IMR-90 (cell line): ENCODE measurements around the gene DIP2C. TPM values are rescaled to one million over a fixed set of nuclear protein-coding genes. Genes with fewer than 3 reads are reported as not detected.

Experiments used
- ATAC-seq: fragments of 200-7000 bp; cut with Tn5 transposase; 2 replicates; pipeline ENCODE4 v1.9.1; 2020; ENCODE audit warnings: low read depth, mild to moderate bottlenecking, moderate library complexity
- BruUV-seq: library from RNA; stranded (reverse); fragments of 400-500 nt; replicated peaks from 2 replicates; lab custom pipeline; 2021; lab: Mats Ljungman, UMichigan
- CTCF ChIA-PET: fragments of 300-600 bp; formaldehyde crosslinking; extraction: SDS; loops from one replicate; lab custom pipeline; 2021; ENCODE audit warnings: antibody characterized with exemption; lab: Yijun Ruan, JAX
- POLR2A ChIA-PET: fragments of 300-600 bp; sonication (Branson Sonifier 250); formaldehyde crosslinking; loops from one replicate; lab custom pipeline; 2022; ENCODE audit warnings: antibody characterized with exemption; ENCODE audit not compliant: unreplicated experiment; lab: Charles Lee
- DNase-seq: peaks from one replicate; pipeline ENCODE4 v3.0.0; 2013
- H2AFZ ChIP-seq: replicated peaks from 2 replicates; pipeline ENCODE3; 2013; ENCODE audit warnings: low read length, mild to moderate bottlenecking; ENCODE audit not compliant: poor library complexity
- H2AK5ac ChIP-seq: 2 replicates; pipeline ENCODE4 v1.6.1; 2013; ENCODE audit warnings: low read depth, low read length, inconsistent platforms
- H2AK9ac ChIP-seq: replicated peaks from 2 replicates; pipeline ENCODE3; 2013; ENCODE audit warnings: mild to moderate bottlenecking, low read depth, low read length, moderate library complexity; ENCODE audit not compliant: poor library complexity
- H2BK120ac ChIP-seq: 2 replicates; pipeline ENCODE4 v1.6.1; 2013; ENCODE audit warnings: low read depth, low read length, inconsistent platforms
- H2BK15ac ChIP-seq: 3 replicates; pipeline ENCODE4 v1.6.1; 2013; ENCODE audit warnings: low read depth, low read length, inconsistent platforms
- H2BK20ac ChIP-seq: 2 replicates; pipeline ENCODE4 v1.6.1; 2013; ENCODE audit warnings: low read depth, mild to moderate bottlenecking, inconsistent platforms, low read length, moderate library complexity
- H2BK5ac ChIP-seq: 2 replicates; pipeline ENCODE4 v1.6.1; 2013; ENCODE audit warnings: mild to moderate bottlenecking, low read depth, low read length, inconsistent platforms; ENCODE audit not compliant: poor library complexity, severe bottlenecking
- H3K14ac ChIP-seq: replicated peaks from 2 replicates; pipeline ENCODE4 v1.6.1; 2013; ENCODE audit warnings: low read depth, low read length, inconsistent platforms
- H3K18ac ChIP-seq: 2 replicates; pipeline ENCODE4 v1.6.1; 2013; ENCODE audit warnings: low read depth, low read length, control low read depth
- H3K23ac ChIP-seq: 2 replicates; pipeline ENCODE4 v1.6.1; 2013; ENCODE audit warnings: low read depth, low read length, inconsistent platforms
- H3K27ac ChIP-seq: 2 replicates; pipeline ENCODE4 v1.5.1; 2013; ENCODE audit warnings: mild to moderate bottlenecking, control low read depth, low read length; ENCODE audit not compliant: insufficient read depth
- H3K27me3 ChIP-seq: 2 replicates; pipeline ENCODE4 v1.6.1; 2013; ENCODE audit warnings: low read length; ENCODE audit not compliant: control insufficient read depth, insufficient read depth
- H3K36me3 ChIP-seq: 2 replicates; pipeline ENCODE4 v1.6.1; 2013; ENCODE audit warnings: low read length, mixed read lengths; ENCODE audit not compliant: control insufficient read depth, insufficient read depth
- H3K4ac ChIP-seq: 2 replicates; pipeline ENCODE4 v1.6.1; 2013; ENCODE audit warnings: low read depth, low read length, inconsistent platforms
- H3K4me1 ChIP-seq: 2 replicates; pipeline ENCODE4 v1.6.1; 2013; ENCODE audit warnings: low read length, mixed read lengths; ENCODE audit not compliant: control insufficient read depth, insufficient read depth
- H3K4me2 ChIP-seq: 2 replicates; pipeline ENCODE4 v1.6.1; 2013; ENCODE audit warnings: low read depth, mild to moderate bottlenecking, control low read depth, low read length, moderate library complexity
- H3K4me3 ChIP-seq: 2 replicates; pipeline ENCODE4 v1.5.1; 2013; ENCODE audit warnings: low read depth, mild to moderate bottlenecking, control low read depth, low read length, moderate library complexity; ENCODE audit not compliant: insufficient read depth
- H3K56ac ChIP-seq: 2 replicates; pipeline ENCODE4 v1.6.1; 2013; ENCODE audit warnings: low read length, inconsistent platforms; ENCODE audit not compliant: insufficient read depth; ENCODE audit errors: extremely low read depth
- H3K79me1 ChIP-seq, 2 experiments: 2 replicates each; pipeline ENCODE4 v1.6.1; 2013; ENCODE audit warnings: low read length in 2 of 2, inconsistent platforms in 1 of 2, low read depth in 1 of 2
- H3K9ac ChIP-seq: 2 replicates; pipeline ENCODE4 v1.6.1; 2013; ENCODE audit warnings: low read depth, low read length, control low read depth
- H3K9me1 ChIP-seq: 2 replicates; pipeline ENCODE4 v1.6.1; 2013; ENCODE audit warnings: low read length, inconsistent platforms; ENCODE audit not compliant: insufficient read depth
- H3K9me3 ChIP-seq: 2 replicates; pipeline ENCODE4 v1.6.1; 2013; ENCODE audit warnings: low read length; ENCODE audit not compliant: control insufficient read depth, insufficient read depth
- H4K20me1 ChIP-seq: 2 replicates; pipeline ENCODE4 v1.6.1; 2013; ENCODE audit warnings: low read length, inconsistent platforms; ENCODE audit not compliant: insufficient read depth
- H4K5ac ChIP-seq: 2 replicates; pipeline ENCODE4 v1.6.1; 2013; ENCODE audit warnings: mild to moderate bottlenecking, low read depth, low read length, control low read depth
- H4K8ac ChIP-seq, 2 experiments: 2 replicates each; pipeline ENCODE4 v1.6.1; 2013; ENCODE audit warnings: low read depth in 2 of 2, low read length in 2 of 2, control low read depth in 1 of 2, inconsistent platforms in 1 of 2
- H4K91ac ChIP-seq: 2 replicates; pipeline ENCODE4 v1.6.1; 2013; ENCODE audit warnings: low read depth, low read length, inconsistent platforms; ENCODE audit not compliant: insufficient read depth
- BHLHE40 ChIP-seq: fragments of 150-350 bp; IDR thresholded peaks from 2 replicates; pipeline ENCODE4 v1.6.1; 2016; ENCODE audit warnings: mild to moderate bottlenecking, low read depth, low read length
- CEBPB ChIP-seq: IDR thresholded peaks from 2 replicates; pipeline ENCODE4 v1.6.1; 2012; ENCODE audit warnings: low read depth, low read length, improper control_type of control experiment
- CTCF ChIP-seq: conservative IDR thresholded peaks from 2 replicates; pipeline ENCODE4 v1.5.1; 2012; ENCODE audit warnings: mild to moderate bottlenecking, low read depth, low read length, improper control_type of control experiment
- ELK1 ChIP-seq: fragments of 150-350 bp; IDR thresholded peaks from 2 replicates; pipeline ENCODE4 v1.6.1; 2016; ENCODE audit warnings: low read depth, mild to moderate bottlenecking, low read length, moderate library complexity, borderline replicate concordance
- MAFK ChIP-seq: IDR thresholded peaks from 2 replicates; pipeline ENCODE4 v1.6.1; 2012; ENCODE audit warnings: low read depth, low read length, improper control_type of control experiment
- MAZ ChIP-seq: IDR thresholded peaks from 2 replicates; pipeline ENCODE4 v1.6.1; 2012; ENCODE audit warnings: low read depth, mild to moderate bottlenecking, low read length, improper control_type of control experiment, moderate library complexity, borderline replicate concordance
- MXI1 ChIP-seq: IDR thresholded peaks from 2 replicates; pipeline ENCODE4 v1.6.1; 2012; ENCODE audit warnings: low read depth, mild to moderate bottlenecking, low read length, moderate library complexity, borderline replicate concordance
- POLR2A ChIP-seq: IDR thresholded peaks from 2 replicates; pipeline ENCODE4 v1.6.1; 2012; ENCODE audit warnings: mild to moderate bottlenecking, low read depth, low read length
- RAD21 ChIP-seq: IDR thresholded peaks from 2 replicates; pipeline ENCODE4 v1.6.1; 2012; ENCODE audit warnings: low read length, improper control_type of control experiment
- RFX5 ChIP-seq: IDR thresholded peaks from 2 replicates; pipeline ENCODE4 v1.8.0; 2012; ENCODE audit warnings: low read depth, mild to moderate bottlenecking, low read length, moderate library complexity
- SMC3 ChIP-seq: fragments of 150-350 bp; IDR thresholded peaks from 2 replicates; pipeline ENCODE4 v1.6.1; 2016; ENCODE audit warnings: low read depth, mild to moderate bottlenecking, antibody characterized with exemption, low read length, moderate library complexity
- USF2 ChIP-seq: fragments of 150-350 bp; IDR thresholded peaks from 2 replicates; pipeline ENCODE4 v1.6.1; 2017; ENCODE audit warnings: mild to moderate bottlenecking, antibody characterized with exemption, low read length, low read depth
- WGBS, 2 experiments: methylation state at CpG; one replicate each; pipeline versions ENCODE4 v1.1.5 to v1.1.7; 2013; ENCODE audit warnings: missing lambda C conversion rate in 2 of 2; ENCODE audit not compliant: insufficient read length in 1 of 2; ENCODE audit errors: extremely low coverage in 2 of 2; 5-methylcytosine and 5-hydroxymethylcytosine counted together
- dilution Hi-C: fragments of 300-500 bp; cut with HindIII; formaldehyde crosslinking; loops from one replicate; pipeline ENCODE4 v1.14.3; 2018; ENCODE audit warnings: low sequenced_read_pairs; ENCODE audit not compliant: unreplicated experiment
- in situ Hi-C: fragments of 300-500 bp; cut with MboI; formaldehyde crosslinking; loops from 3 replicates; pipeline ENCODE4 v1.14.3; 2019; ENCODE audit warnings: low sequenced_read_pairs, inconsistent platforms, mixed read lengths
- intact Hi-C: fragments of 100-400 bp; cut with micrococcal nuclease; formaldehyde crosslinking; loops from 2 replicates; pipeline ENCODE4 v1.10.0; 2022
- polyA plus RNA-seq, 3 experiments: library from polyadenylated mRNA; depleted of rRNA; stranded (reverse); fragments of >200 nt; gene quantifications; 2 replicates each; pipeline ENCODE4 v1.2.3, GENCODE V29; 2012; ENCODE audit warnings: low replicate concordance in 1 of 3
- total RNA-seq: library from RNA; depleted of rRNA; stranded (reverse); fragments of >200 nt; gene quantifications from 2 replicates; pipeline ENCODE4 v1.2.3, GENCODE V29; 2012

Gene DIP2C
- total and polyA plus RNA-seq, 2 of the 4 experiments (the other 2 are of a cell fraction) = 8.6 to 17.3 TPM

GRCh38 chr10:679556-679955, 9.9 kb downstream of the DIP2C start:
- DNase-seq = no peak

More at GRCh38 chr10:679556-679955, 9.9 kb downstream of the DIP2C start:
- dilution Hi-C loops (no loop called here), intact Hi-C loops (no loop called here), in situ Hi-C loops (loop anchor here (25.0 kb wide), 1 partner anchor 167 kb away; no protein-coding TSS in a partner anchor)
- ChIA-PET POLR2A (no interaction called here), CTCF (no interaction called here)
- H3K27me3 ChIP-seq = no peaks in the 10 kb centered on the region
- no peak overlapping the region for H3K4ac ChIP-seq
- peaks cover 28% of the 10 kb centered on the region for H3K9me1 ChIP-seq
- no peak overlapping the region for H3K27ac ChIP-seq
- no peak for ATAC-seq
- H2AFZ ChIP-seq = no peak overlapping the region
- no peak overlapping the region for H2AK9ac ChIP-seq
- no peak overlapping the region for H3K56ac ChIP-seq
- H3K9ac ChIP-seq = no peak overlapping the region
- no peak overlapping the region for H2BK5ac ChIP-seq
- no peak overlapping the region for H4K8ac ChIP-seq
- peaks cover 23 to 74% of the 10 kb centered on the region in 2 experiments for H3K79me1 ChIP-seq
- no peak overlapping the region for H3K4me2 ChIP-seq
- no peak overlapping the region for H3K23ac ChIP-seq
- H4K20me1 ChIP-seq = peaks cover 72% of the 10 kb centered on the region
- H2BK120ac ChIP-seq = no peak overlapping the region
- no peak for TF ChIP-seq USF2
- TF ChIP-seq POLR2A = no peak
- TF ChIP-seq ELK1 = no peak
- no peak for TF ChIP-seq MAFK
- no peak for TF ChIP-seq MAZ
- TF ChIP-seq MXI1 = no peak
- no peak for TF ChIP-seq RFX5
- no peak for TF ChIP-seq RAD21
- no peak for TF ChIP-seq CTCF
- no peak for TF ChIP-seq CEBPB
- no peak for TF ChIP-seq BHLHE40
- no peak for TF ChIP-seq SMC3
- no peak overlapping the region for H2BK15ac ChIP-seq
- no peak overlapping the region for H4K91ac ChIP-seq
- H3K36me3 ChIP-seq = 0 out of 2 replicates have a peak, but pooled peaks cover 2% of the 10 kb centered on the region
- H2BK20ac ChIP-seq = no peak overlapping the region
- 93% methylated on average over 4 of the region's 15 CpGs; no CpG with 5 or more reads in 1 of the 2 experiments for WGBS, 2 experiments
- BruUV-seq = no TSS peak
- H3K4me3 ChIP-seq = no peak overlapping the region
- peaks cover 27% of the 10 kb centered on the region for H3K4me1 ChIP-seq
- no peaks in the 10 kb centered on the region for H3K9me3 ChIP-seq
- H4K5ac ChIP-seq = no peak overlapping the region
- H3K14ac ChIP-seq = no peak overlapping the region
- no peak overlapping the region for H3K18ac ChIP-seq
- no peak overlapping the region for H2AK5ac ChIP-seq
